Activated B cell treated with CpG ODN at 0.5 μM for 24 hours (primary cell): ENCODE measurements around the gene GNB1L. TPM values are rescaled to one million over a fixed set of nuclear protein-coding genes. Genes with fewer than 3 reads are reported as not detected.

Experiments
- ATAC-seq: fragments of 200-7000 bp; cut with Tn5 transposase; one replicate; pipeline ENCODE4 v1.10.0; 2021; ENCODE audit warnings: low read depth, mild to moderate bottlenecking, moderate library complexity
- CTCF ChIA-PET: fragments of 350-600 bp; sonication (Branson Sonifier 250); formaldehyde crosslinking; loops from one replicate; lab custom pipeline; 2021; ENCODE audit warnings: antibody characterized with exemption; lab: Charles Lee
- POLR2A ChIA-PET: fragments of 350-600 bp; sonication (Branson Sonifier 250); formaldehyde crosslinking; loops from one replicate; lab custom pipeline; 2021; ENCODE audit warnings: antibody characterized with exemption; lab: Charles Lee
- DNase-seq: peaks from one replicate; pipeline ENCODE4 v3.0.0; 2022
- H3K27ac Mint-ChIP-seq: one replicate; pipeline ENCODE4 v1.8.0; 2020; ENCODE audit warnings: mixed read lengths
- H3K27me3 Mint-ChIP-seq: one replicate; pipeline ENCODE4 v1.8.0; 2021; ENCODE audit warnings: mixed read lengths
- H3K36me3 Mint-ChIP-seq: one replicate; pipeline ENCODE4 v1.8.0; 2021; ENCODE audit warnings: low read depth, mixed read lengths
- H3K4me1 Mint-ChIP-seq: one replicate; pipeline ENCODE4 v1.8.0; 2021; ENCODE audit warnings: mixed read lengths
- H3K4me3 Mint-ChIP-seq: one replicate; pipeline ENCODE4 v1.8.0; 2020; ENCODE audit warnings: mild to moderate bottlenecking, mixed read lengths
- H3K9me3 Mint-ChIP-seq: one replicate; pipeline ENCODE4 v1.8.0; 2020; ENCODE audit warnings: mixed read lengths
- intact Hi-C: fragments of 100-400 bp; cut with micrococcal nuclease; formaldehyde crosslinking; loops from one replicate; pipeline ENCODE4 v1.15.1; 2024
- total RNA-seq: library from RNA; stranded (reverse); gene quantifications from 2 replicates; pipeline ENCODE4 v1.2.3, GENCODE V29; 2022
- TF ChIP-seq, protein P1 (sequence below): fragments of 200-600 bp; IDR thresholded peaks from one replicate; pipeline ENCODE4 v1.8.0; 2022; ENCODE audit warnings: antibody characterized with exemption, mild to moderate bottlenecking

GNB1L gene
- total RNA-seq, 1 donor from 2014 or later: 6.3 TPM

GRCh38 chr22:19879992-19880785 is 25.5 kb upstream of the GNB1L start:
- ATAC-seq (no peak), DNase-seq (no peak)
- Mint-ChIP-seq H3K4me3 (no peak overlapping the region), H3K27me3 (no peaks in the 10 kb centered on the region), H3K9me3 (no peaks in the 10 kb centered on the region), H3K27ac (no peak overlapping the region), H3K36me3 (no peaks in the 10 kb centered on the region), H3K4me1 (no peaks in the 10 kb centered on the region)
- TF ChIP-seq, protein P1, sequence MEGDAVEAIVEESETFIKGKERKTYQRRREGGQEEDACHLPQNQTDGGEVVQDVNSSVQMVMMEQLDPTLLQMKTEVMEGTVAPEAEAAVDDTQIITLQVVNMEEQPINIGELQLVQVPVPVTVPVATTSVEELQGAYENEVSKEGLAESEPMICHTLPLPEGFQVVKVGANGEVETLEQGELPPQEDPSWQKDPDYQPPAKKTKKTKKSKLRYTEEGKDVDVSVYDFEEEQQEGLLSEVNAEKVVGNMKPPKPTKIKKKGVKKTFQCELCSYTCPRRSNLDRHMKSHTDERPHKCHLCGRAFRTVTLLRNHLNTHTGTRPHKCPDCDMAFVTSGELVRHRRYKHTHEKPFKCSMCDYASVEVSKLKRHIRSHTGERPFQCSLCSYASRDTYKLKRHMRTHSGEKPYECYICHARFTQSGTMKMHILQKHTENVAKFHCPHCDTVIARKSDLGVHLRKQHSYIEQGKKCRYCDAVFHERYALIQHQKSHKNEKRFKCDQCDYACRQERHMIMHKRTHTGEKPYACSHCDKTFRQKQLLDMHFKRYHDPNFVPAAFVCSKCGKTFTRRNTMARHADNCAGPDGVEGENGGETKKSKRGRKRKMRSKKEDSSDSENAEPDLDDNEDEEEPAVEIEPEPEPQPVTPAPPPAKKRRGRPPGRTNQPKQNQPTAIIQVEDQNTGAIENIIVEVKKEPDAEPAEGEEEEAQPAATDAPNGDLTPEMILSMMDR: no peak
- POLR2A ChIA-PET: no interaction called here
- CTCF ChIA-PET: no interaction called here
- intact Hi-C loops: no loop called here

GRCh38 chr22:19879643-19879991 is 24.9 kb upstream of the GNB1L start:
- H3K4me3 Mint-ChIP-seq: no peak overlapping the region
- H3K9me3 Mint-ChIP-seq: no peaks in the 10 kb centered on the region
- H3K27ac Mint-ChIP-seq: no peak overlapping the region
- ATAC-seq: no peak
- no peaks in the 10 kb centered on the region for H3K27me3 Mint-ChIP-seq
- no peaks in the 10 kb centered on the region for H3K4me1 Mint-ChIP-seq
- TF ChIP-seq, protein P1: no peak
- ChIA-PET POLR2A (no interaction called here), CTCF (no interaction called here)
- DNase-seq: no peak
- intact Hi-C loops: no loop called here
- H3K36me3 Mint-ChIP-seq: no peaks in the 10 kb centered on the region

GRCh38 chr22:19879246-19879570 is 24.5 kb upstream of the GNB1L start:
- CTCF ChIA-PET: no interaction called here
- H3K27ac Mint-ChIP-seq: no peak overlapping the region
- intact Hi-C loops: no loop called here
- no peaks in the 10 kb centered on the region for H3K9me3 Mint-ChIP-seq
- no peak overlapping the region for H3K4me3 Mint-ChIP-seq
- H3K27me3 Mint-ChIP-seq: no peaks in the 10 kb centered on the region
- TF ChIP-seq, protein P1: no peak
- no peaks in the 10 kb centered on the region for H3K4me1 Mint-ChIP-seq
- DNase-seq: no peak
- H3K36me3 Mint-ChIP-seq: no peaks in the 10 kb centered on the region
- POLR2A ChIA-PET: no interaction called here
- no peak for ATAC-seq

GRCh38 chr22:19878461-19879245 is 24.0 kb upstream of the GNB1L start:
- intact Hi-C loops: no loop called here
- Mint-ChIP-seq H3K9me3 (no peaks in the 10 kb centered on the region), H3K27ac (no peak overlapping the region), H3K27me3 (no peaks in the 10 kb centered on the region), H3K4me3 (no peak overlapping the region), H3K4me1 (no peaks in the 10 kb centered on the region), H3K36me3 (no peaks in the 10 kb centered on the region)
- ChIA-PET POLR2A (no interaction called here), CTCF (no interaction called here)
- no peak for ATAC-seq
- no peak for DNase-seq
- TF ChIP-seq, protein P1: no peak

DNA sequence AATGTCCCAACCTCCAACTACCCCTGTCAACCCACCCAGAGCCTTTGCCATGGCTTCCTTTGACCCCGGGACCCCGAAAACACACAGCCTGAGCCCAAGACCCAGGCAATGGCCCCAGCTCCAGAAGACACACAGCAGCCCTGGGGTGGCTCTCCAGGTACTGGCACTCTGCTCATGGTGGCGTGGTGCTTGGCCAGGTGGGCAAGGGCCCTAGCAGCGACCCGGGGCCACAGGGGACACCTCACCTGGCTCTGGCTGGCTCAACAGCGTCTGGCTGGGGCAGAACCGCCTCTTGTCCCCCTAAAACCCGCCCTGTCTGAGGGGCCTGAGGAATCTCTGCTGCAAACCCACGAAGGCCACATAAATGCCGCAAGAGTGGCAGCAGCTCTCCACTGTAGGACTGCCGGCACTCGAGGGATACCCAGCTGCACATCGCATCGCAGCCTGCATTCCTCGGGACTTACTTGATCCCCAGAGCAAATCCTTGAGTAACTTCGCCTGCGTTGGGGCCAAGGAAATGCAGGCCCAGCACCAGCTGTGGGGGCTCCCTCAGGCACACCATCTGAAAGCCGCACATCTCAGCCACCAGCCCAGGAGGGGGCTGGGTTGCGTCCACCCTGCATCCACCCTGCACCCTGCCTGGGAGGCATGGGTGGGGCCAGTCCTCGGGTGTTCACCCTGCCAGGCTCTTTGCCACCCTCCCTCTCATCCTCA is 23.1 kb upstream of the GNB1L start:
- intact Hi-C loops: no loop called here
- POLR2A ChIA-PET: no interaction called here
- ATAC-seq: no peak
- TF ChIP-seq, protein P1: no peak
- H3K36me3 Mint-ChIP-seq: no peaks in the 10 kb centered on the region
- no peak overlapping the region for H3K4me3 Mint-ChIP-seq
- no peaks in the 10 kb centered on the region for H3K9me3 Mint-ChIP-seq
- no peak for DNase-seq
- no peak overlapping the region for H3K27ac Mint-ChIP-seq
- CTCF ChIA-PET: no interaction called here
- H3K4me1 Mint-ChIP-seq: no peaks in the 10 kb centered on the region
- no peaks in the 10 kb centered on the region for H3K27me3 Mint-ChIP-seq
